CD14-positive monocyte (primary cell): ENCODE data around the gene SLC16A7. TPM values are rescaled to one million over a fixed set of nuclear protein-coding genes. Genes with fewer than 3 reads are reported as not detected.

Experiments used
- DNase-seq, 3 donors: peaks; one replicate each; pipeline ENCODE4 v3.0.0-alpha.2; 2011 to 2022
- H2AFZ ChIP-seq: 2 replicates; pipeline ENCODE4 v1.6.0; 2012; ENCODE audit warnings: mild to moderate bottlenecking, low read depth, low read length, inconsistent platforms; ENCODE audit not compliant: insufficient read depth, poor library complexity, severe bottlenecking
- H3K27ac ChIP-seq, 2 donors: 1 replicate in 1 of 2; 2 replicates in 1 of 2; pipeline ENCODE4 v1.5.1; 2012 to 2013; ENCODE audit warnings: low read length in 2 of 2, control low read depth in 1 of 2, inconsistent platforms in 1 of 2, low read depth in 1 of 2, mild to moderate bottlenecking in 1 of 2
- H3K27me3 ChIP-seq, 2 donors: one replicate each; pipeline versions ENCODE4 v1.6.0 to v1.6.1; 2011 to 2013; ENCODE audit warnings: low read length in 2 of 2; ENCODE audit not compliant: control insufficient read depth in 2 of 2, insufficient read depth in 2 of 2
- H3K36me3 ChIP-seq, 2 donors: replicated peaks in 1 of 2; 1 replicate in 1 of 2; 2 replicates in 1 of 2; pipeline versions ENCODE4 v1.5.1 to v1.6.1; 2012 to 2013; ENCODE audit warnings: low read length in 2 of 2, control low read depth in 1 of 2, inconsistent platforms in 1 of 2, mild to moderate bottlenecking in 1 of 2; ENCODE audit not compliant: insufficient read depth in 2 of 2, control insufficient read depth in 1 of 2
- H3K4me1 ChIP-seq, 2 donors: 1 replicate in 1 of 2; 2 replicates in 1 of 2; pipeline versions ENCODE4 v1.5.1 to v1.6.1; 2012 to 2013; ENCODE audit warnings: low read length in 2 of 2, control low read depth in 1 of 2, inconsistent platforms in 1 of 2, mild to moderate bottlenecking in 1 of 2, moderate library complexity in 1 of 2; ENCODE audit not compliant: insufficient read depth in 2 of 2, control insufficient read depth in 1 of 2
- H3K4me2 ChIP-seq: replicated peaks from 2 replicates; pipeline ENCODE3; 2012; ENCODE audit warnings: low read length, moderate library complexity, mild to moderate bottlenecking; ENCODE audit not compliant: poor library complexity, severe bottlenecking; ENCODE audit errors: extremely low read depth
- H3K4me3 ChIP-seq, 3 experiments: fragments of 200-600 bp in 1 of 3; sonication (generic) in 1 of 3; replicated peaks in 1 of 3; 1 replicate in 2 of 3; 2 replicates in 1 of 3; pipeline ENCODE4 v1.5.1; 2011 to 2013; ENCODE audit warnings: low read length in 3 of 3, mild to moderate bottlenecking in 3 of 3, control low read depth in 2 of 3, low read depth in 2 of 3, inconsistent platforms in 1 of 3, moderate library complexity in 1 of 3
- H3K79me2 ChIP-seq: 2 replicates; pipeline ENCODE4 v1.6.0; 2012; ENCODE audit warnings: mild to moderate bottlenecking, control low read depth, inconsistent platforms, low read length, moderate library complexity; ENCODE audit not compliant: insufficient read depth
- H3K9ac ChIP-seq: 2 replicates; pipeline ENCODE4 v1.6.0; 2017; ENCODE audit warnings: low read length, mild to moderate bottlenecking; ENCODE audit not compliant: insufficient read depth, poor library complexity, severe bottlenecking
- H3K9me3 ChIP-seq, 2 donors: replicated peaks in 1 of 2; 1 replicate in 1 of 2; 2 replicates in 1 of 2; pipeline versions ENCODE4 v1.5.1 to v1.6.1; 2012 to 2013; ENCODE audit warnings: low read length in 2 of 2, control low read depth in 1 of 2; ENCODE audit not compliant: control insufficient read depth in 1 of 2, insufficient read depth in 1 of 2
- H4K20me1 ChIP-seq: 2 replicates; pipeline ENCODE4 v1.6.0; 2012; ENCODE audit warnings: mild to moderate bottlenecking, low read length, control low read depth, moderate library complexity; ENCODE audit not compliant: insufficient read depth
- H3K27ac Mint-ChIP-seq, 7 donors: one replicate each; pipeline ENCODE4 v1.8.0; 2020; ENCODE audit warnings: mild to moderate bottlenecking in 7 of 7, mixed read lengths in 7 of 7, moderate library complexity in 6 of 7, inconsistent platforms in 2 of 7
- H3K27me3 Mint-ChIP-seq, 3 donors: one replicate each; pipeline ENCODE4 v1.8.0; 2021 to 2022; ENCODE audit warnings: low read depth in 3 of 3, mild to moderate bottlenecking in 3 of 3, mixed read lengths in 3 of 3, moderate library complexity in 3 of 3, inconsistent platforms in 1 of 3
- H3K36me3 Mint-ChIP-seq, 2 donors: one replicate each; pipeline ENCODE4 v1.8.0; 2020; ENCODE audit warnings: mixed read lengths in 2 of 2, inconsistent platforms in 1 of 2, mild to moderate bottlenecking in 1 of 2
- H3K4me1 Mint-ChIP-seq: one replicate; pipeline ENCODE4 v1.8.0; 2020; ENCODE audit warnings: mild to moderate bottlenecking, mixed read lengths
- H3K4me3 Mint-ChIP-seq, 2 donors: one replicate each; pipeline ENCODE4 v1.8.0; 2020; ENCODE audit warnings: mild to moderate bottlenecking in 2 of 2, mixed read lengths in 2 of 2, moderate library complexity in 1 of 2
- H3K9me3 Mint-ChIP-seq, 7 donors: one replicate each; pipeline ENCODE4 v1.8.0; 2020 to 2022; ENCODE audit warnings: mixed read lengths in 7 of 7, mild to moderate bottlenecking in 6 of 7, moderate library complexity in 6 of 7, inconsistent platforms in 2 of 7
- WGBS: methylation state at CpG from one replicate; pipeline ENCODE4 v1.1.5; 2013; ENCODE audit warnings: missing lambda C conversion rate; ENCODE audit not compliant: insufficient coverage; 5-methylcytosine and 5-hydroxymethylcytosine counted together
- intact Hi-C, 2 donors: fragments of 100-400 bp; cut with micrococcal nuclease; formaldehyde crosslinking; loops; one replicate each; pipeline versions ENCODE4 v1.15.0 to v1.15.1; 2023
- polyA plus RNA-seq, 3 donors: library from polyadenylated mRNA; depleted of rRNA in 1 of 3; unstranded in 2 of 3; stranded (reverse) in 1 of 3; fragments of 300-500 nt in 2 of 3; fragments of >200 nt in 1 of 3; fragmentation: Illumina TruSeq in 2 of 3; gene quantifications; 1 replicate in 2 of 3; 2 replicates in 1 of 3; pipeline ENCODE4 v1.2.3, GENCODE V29; 2012 to 2021
- TF ChIP-seq, protein P1 (sequence below): fragments of 200-600 bp; IDR thresholded peaks from one replicate; pipeline ENCODE4 v1.8.0; 2022; ENCODE audit warnings: antibody characterized with exemption, mild to moderate bottlenecking

SLC16A7 gene
- polyA plus RNA-seq, 3 donors, result 6.9 to 16.9 (median 11.8) TPM

- Histone ChIP-seq H3K27me3 (no peaks in the 10 kb centered on the region), H3K36me3 (no peaks in the 10 kb centered on the region), H3K4me2 (no peak overlapping the region), H3K79me2 (no peaks in the 10 kb centered on the region), H4K20me1 (no peaks in the 10 kb centered on the region), H3K27ac (no peak overlapping the region), H3K4me3 (no peak overlapping the region), H3K4me1 (no peaks in the 10 kb centered on the region), H2AFZ (no peak overlapping the region), H3K9ac (no peak overlapping the region), H3K9me3 (no peaks in the 10 kb centered on the region)
- no peak overlapping the region for H3K4me3 Mint-ChIP-seq
- TF ChIP-seq, protein P1, sequence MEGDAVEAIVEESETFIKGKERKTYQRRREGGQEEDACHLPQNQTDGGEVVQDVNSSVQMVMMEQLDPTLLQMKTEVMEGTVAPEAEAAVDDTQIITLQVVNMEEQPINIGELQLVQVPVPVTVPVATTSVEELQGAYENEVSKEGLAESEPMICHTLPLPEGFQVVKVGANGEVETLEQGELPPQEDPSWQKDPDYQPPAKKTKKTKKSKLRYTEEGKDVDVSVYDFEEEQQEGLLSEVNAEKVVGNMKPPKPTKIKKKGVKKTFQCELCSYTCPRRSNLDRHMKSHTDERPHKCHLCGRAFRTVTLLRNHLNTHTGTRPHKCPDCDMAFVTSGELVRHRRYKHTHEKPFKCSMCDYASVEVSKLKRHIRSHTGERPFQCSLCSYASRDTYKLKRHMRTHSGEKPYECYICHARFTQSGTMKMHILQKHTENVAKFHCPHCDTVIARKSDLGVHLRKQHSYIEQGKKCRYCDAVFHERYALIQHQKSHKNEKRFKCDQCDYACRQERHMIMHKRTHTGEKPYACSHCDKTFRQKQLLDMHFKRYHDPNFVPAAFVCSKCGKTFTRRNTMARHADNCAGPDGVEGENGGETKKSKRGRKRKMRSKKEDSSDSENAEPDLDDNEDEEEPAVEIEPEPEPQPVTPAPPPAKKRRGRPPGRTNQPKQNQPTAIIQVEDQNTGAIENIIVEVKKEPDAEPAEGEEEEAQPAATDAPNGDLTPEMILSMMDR, result no peak
- H3K36me3 Mint-ChIP-seq, result peaks cover 0 to under 1% of the 10 kb centered on the region in 2 donors
- intact Hi-C loops, result no loop called here
- no peak for DNase-seq
- H3K27me3 Mint-ChIP-seq, result no peaks in the 10 kb centered on the region
- H3K9me3 Mint-ChIP-seq, result no peaks in the 10 kb centered on the region
- WGBS, result no CpG with 5 or more reads among the region's 2 CpGs
- H3K27ac Mint-ChIP-seq, result no peak overlapping the region
- no peaks in the 10 kb centered on the region for H3K4me1 Mint-ChIP-seq
These were observed 128.3 kb downstream of the SLC16A7 start for GRCh38 chr12:59724011-59724695.

DNA sequence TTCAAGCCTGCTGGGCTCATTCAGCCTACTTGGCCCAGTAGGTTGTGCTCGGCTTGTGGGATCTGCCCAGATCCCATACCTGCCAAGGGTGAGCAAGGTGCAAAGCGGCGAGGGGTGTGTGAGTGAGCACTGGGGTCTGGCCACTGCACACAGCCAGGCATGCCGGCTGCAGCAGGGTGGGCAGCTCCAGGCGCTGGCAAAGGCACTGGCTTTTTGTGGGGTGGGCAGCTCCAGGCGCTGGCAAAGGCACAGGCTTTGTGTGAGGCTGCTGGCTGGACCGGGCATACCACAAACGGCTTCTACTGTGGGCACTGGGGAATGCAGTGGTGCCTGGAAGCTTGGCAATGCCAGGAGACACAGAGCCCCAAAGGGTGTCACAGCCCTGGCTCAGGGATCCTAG lies 137.4 kb downstream of the SLC16A7 start:
- H3K4me1 Mint-ChIP-seq, result peaks cover 3% of the 10 kb centered on the region
- Histone ChIP-seq H4K20me1 (no peaks in the 10 kb centered on the region), H3K9me3 (no peaks in the 10 kb centered on the region), H3K4me2 (no peak overlapping the region), H3K79me2 (no peaks in the 10 kb centered on the region), H3K4me3 (no peak overlapping the region), H2AFZ (no peak overlapping the region), H3K9ac (no peak overlapping the region), H3K36me3 (peaks cover 0 to 3% of the 10 kb centered on the region in 2 donors), H3K27ac (no peak overlapping the region), H3K4me1 (no peaks in the 10 kb centered on the region), H3K27me3 (no peaks in the 10 kb centered on the region)
- H3K9me3 Mint-ChIP-seq, result peaks cover 0 to 3% (median 0%) of the 10 kb centered on the region in 7 donors
- H3K4me3 Mint-ChIP-seq, result no peak overlapping the region
- H3K27me3 Mint-ChIP-seq, result no peaks in the 10 kb centered on the region
- no peak for DNase-seq
- 100% methylated on average over 7 of the region's 8 CpGs for WGBS
- TF ChIP-seq, protein P1, result no peak
- intact Hi-C loops, result no loop called here
- peaks cover 6 to 8% of the 10 kb centered on the region in 2 donors for H3K36me3 Mint-ChIP-seq
- no peak overlapping the region for H3K27ac Mint-ChIP-seq
